Stimulated activated naive CD4-positive, alpha-beta T cell treated with Interleukin-2 at 50 U/mL for 16 hours (primary cell): Measurements from ENCODE around the gene BMX.

Experiments
- DNase-seq: peaks from one replicate; lab custom pipeline; 2025; lab: John Stamatoyannopoulos, UW

Gene BMX

DNA sequence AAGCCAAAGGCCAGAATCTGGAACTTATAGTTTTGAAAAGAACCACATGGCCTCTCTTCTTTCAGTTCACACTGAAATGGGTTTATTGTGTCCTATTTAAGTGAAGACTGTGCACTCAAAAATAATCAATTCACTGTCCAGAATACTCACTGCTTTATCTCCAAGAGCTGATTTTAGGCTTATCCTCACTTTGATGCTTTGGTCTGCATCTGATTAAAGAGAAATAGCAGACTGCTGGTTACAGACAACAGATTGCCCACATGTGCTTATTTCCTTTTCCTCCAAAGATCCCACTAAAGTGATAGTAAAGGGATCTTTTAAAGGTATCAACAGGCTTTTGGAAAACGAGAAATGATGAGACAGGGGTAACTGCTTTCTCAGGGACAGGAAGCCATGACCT is 69.5 kb downstream of the BMX start:
- DNase-seq: no peak

DNA sequence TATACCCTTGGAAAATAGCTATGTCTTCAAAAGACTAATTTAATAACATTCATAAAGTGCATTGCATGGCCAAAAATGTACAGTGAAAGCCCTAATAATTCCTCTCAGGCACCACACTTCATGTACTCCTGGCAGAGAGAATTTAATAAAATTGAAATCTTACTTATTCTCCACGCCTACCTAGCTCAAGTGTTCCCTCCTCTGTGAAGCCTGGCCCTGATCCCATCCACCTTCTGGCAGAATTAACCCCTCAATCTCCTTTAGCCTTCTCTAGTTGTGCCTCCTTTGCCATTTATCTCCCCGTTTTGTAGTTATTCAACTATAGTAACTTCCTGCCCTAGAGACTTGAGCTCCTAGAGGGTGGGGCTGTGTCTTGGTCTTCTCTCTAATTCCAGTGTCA is 73.4 kb downstream of the BMX start:
- no peak for DNase-seq

GRCh38 chrX:15576019-15576418 is 75.4 kb downstream of the BMX start:
- DNase-seq: no peak

- DNase-seq: no peak
These were observed 79.5 kb downstream of the BMX start for GRCh38 chrX:15579778-15580747.

- no peak for DNase-seq
These were observed 93.8 kb downstream of the BMX start for GRCh38 chrX:15594371-15594770.

GRCh38 chrX:15598026-15598425 is 97.4 kb downstream of the BMX start:
- DNase-seq: no peak

DNA sequence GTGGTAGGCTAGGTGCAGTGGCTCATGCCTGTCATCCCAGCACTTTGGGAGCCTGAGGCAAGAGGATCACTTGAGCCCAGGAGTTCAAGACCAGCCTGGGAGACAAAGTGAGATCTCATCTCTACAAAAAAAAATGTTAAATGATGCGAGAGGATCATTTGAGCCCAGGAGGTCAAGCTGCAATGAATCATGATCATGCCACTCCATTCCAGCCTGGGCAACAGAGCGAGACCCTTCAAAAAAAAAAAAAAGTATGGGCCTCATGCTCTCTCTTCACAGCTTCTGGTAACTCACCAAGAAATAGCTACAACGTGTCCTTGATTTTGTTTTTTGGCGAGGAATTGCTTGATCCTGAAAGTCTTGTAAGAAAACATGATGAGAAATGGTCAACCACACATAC is 98.9 kb downstream of the BMX start:
- DNase-seq: no peak

GRCh38 chrX:15600049-15600448 is 99.4 kb downstream of the BMX start:
- DNase-seq: no peak

GRCh38 chrX:15600745-15601144 is 100.1 kb downstream of the BMX start, which contains the start of gene ACE2:
Gene ACE2, minus strand, starts transcription at chrX:15600960. Its CDS starts 49 bp downstream, at chrX:15600911.
- DNase-seq: no peak

DNA sequence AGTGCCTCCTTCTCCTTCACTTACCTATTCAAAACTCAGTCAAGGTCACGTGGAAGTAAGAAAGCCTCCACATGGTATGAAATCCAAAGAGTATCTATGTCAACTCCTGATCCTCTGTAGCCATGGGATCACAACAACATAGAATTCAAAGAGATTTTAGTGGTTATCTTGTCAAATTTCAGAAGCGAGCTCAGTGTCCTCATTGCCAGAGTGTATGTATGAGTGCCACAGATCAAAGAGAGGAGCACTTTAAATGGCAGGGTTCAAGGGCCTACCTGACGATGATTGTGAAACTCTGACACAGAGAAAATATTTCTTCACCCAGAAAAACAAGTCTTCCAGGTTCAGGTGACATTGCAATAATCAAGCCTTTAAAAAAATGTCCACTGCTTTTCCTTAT is 101.3 kb downstream of the BMX start:
- no peak for DNase-seq

- DNase-seq: no peak
These were observed 102.2 kb downstream of the BMX start for GRCh38 chrX:15602761-15603160.

DNA sequence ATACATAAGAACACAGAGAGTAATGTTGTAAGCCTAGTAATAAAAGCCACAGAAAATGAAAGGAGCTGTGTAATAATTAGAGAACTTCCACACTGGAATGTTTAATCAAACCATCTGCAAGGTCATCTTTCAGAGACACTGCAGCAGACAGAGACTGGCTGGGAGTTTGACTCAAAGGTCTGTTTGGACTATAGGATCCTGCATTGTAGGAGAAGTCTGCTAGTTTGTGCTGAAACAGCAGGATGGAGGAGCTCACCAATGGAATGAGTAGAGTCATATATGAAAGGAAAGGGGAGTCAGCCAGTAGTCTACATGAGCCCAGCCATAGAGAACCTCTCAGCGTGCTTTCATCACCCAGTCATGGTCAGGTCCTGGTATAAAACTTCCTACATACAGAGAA is 104.6 kb downstream of the BMX start:
- no peak for DNase-seq
